ENCODE results near the gene ARHGAP1.

- TF ChIP-seq NFRKB (IDR thresholded peaks at IDR 0.05) (no peak), ZNF384 (IDR thresholded peaks at IDR 0.05) (no peak), LEF1 (IDR thresholded peaks at IDR 0.05; ENCODE audit: borderline replicate concordance) (no peak), FOXM1 (IDR thresholded peaks at IDR 0.05; ENCODE audit: borderline replicate concordance) (no peak), TARDBP (IDR thresholded peaks at IDR 0.05) (no peak), L3MBTL2 (conservative IDR thresholded peaks at IDR 0.05) (no peak), SP1 (IDR thresholded peaks at IDR 0.05) (no peak)
Measured at GRCh38 chr11:46658259-46658658, 42.2 kb downstream of the ARHGAP1 start.
